Keratinocyte (primary cell): ENCODE results near the gene SAE1. TPM values are rescaled to one million over a fixed set of nuclear protein-coding genes. Genes with fewer than 3 reads are reported as not detected.

Experiments
- DNase-seq: peaks from one replicate; pipeline ENCODE4 v3.0.0-alpha.2; 2011; ENCODE audit warnings: low read depth, missing footprints, low spot score
- FAIRE-seq: peaks from 2 replicates; lab custom pipeline; 2011; peaks lifted over from hg19 to GRCh38; lab: Jason Lieb, UNC
- H2AFZ ChIP-seq: 2 replicates; pipeline ENCODE4 v1.6.0; 2012; ENCODE audit warnings: low read length, control low read depth, inconsistent platforms; ENCODE audit not compliant: control insufficient read depth
- H3K27ac ChIP-seq: 2 replicates; pipeline ENCODE4 v1.5.1; 2011; ENCODE audit warnings: low read length; ENCODE audit not compliant: control insufficient read depth, insufficient read depth
- H3K27me3 ChIP-seq: 3 replicates; pipeline ENCODE4 v1.6.0; 2011; ENCODE audit warnings: low read length; ENCODE audit not compliant: control insufficient read depth, insufficient read depth; ENCODE audit errors: extremely low read depth
- H3K36me3 ChIP-seq, 2 experiments: 2 replicates in 1 of 2; 3 replicates in 1 of 2; pipeline ENCODE4 v1.5.1; 2011; ENCODE audit warnings: low read length in 2 of 2, mild to moderate bottlenecking in 1 of 2; ENCODE audit not compliant: control insufficient read depth in 2 of 2, insufficient read depth in 2 of 2; ENCODE audit errors: extremely low read depth in 1 of 2
- H3K4me1 ChIP-seq: 3 replicates; pipeline ENCODE4 v1.5.1; 2011; ENCODE audit warnings: low read length; ENCODE audit not compliant: control insufficient read depth, insufficient read depth; ENCODE audit errors: extremely low read depth
- H3K4me2 ChIP-seq: 3 replicates; pipeline ENCODE4 v1.6.0; 2011; ENCODE audit warnings: low read depth, low read length; ENCODE audit not compliant: control insufficient read depth, insufficient read depth; ENCODE audit errors: extremely low read depth
- H3K4me3 ChIP-seq, 3 experiments: fragments of 200-600 bp in 1 of 3; sonication (generic) in 1 of 3; 2 replicates in 2 of 3; 3 replicates in 1 of 3; pipeline ENCODE4 v1.5.1; 2011 to 2016; ENCODE audit warnings: low read length in 3 of 3, mild to moderate bottlenecking in 3 of 3, control low read depth in 2 of 3, inconsistent platforms in 1 of 3, low read depth in 1 of 3, mixed read lengths in 1 of 3, mixed run types in 1 of 3, moderate library complexity in 1 of 3; ENCODE audit not compliant: control insufficient read depth in 2 of 3, insufficient read depth in 2 of 3; ENCODE audit errors: extremely low read depth in 1 of 3
- H3K79me2 ChIP-seq: 2 replicates; pipeline ENCODE4 v1.6.0; 2012; ENCODE audit warnings: low read length; ENCODE audit not compliant: control insufficient read depth, insufficient read depth
- H3K9ac ChIP-seq: 3 replicates; pipeline ENCODE4 v1.6.0; 2011; ENCODE audit warnings: low read length; ENCODE audit not compliant: control insufficient read depth, insufficient read depth; ENCODE audit errors: extremely low read depth
- H3K9me1 ChIP-seq: 3 replicates; pipeline ENCODE4 v1.6.0; 2011; ENCODE audit warnings: low read length; ENCODE audit not compliant: control insufficient read depth, insufficient read depth; ENCODE audit errors: extremely low read depth
- H3K9me3 ChIP-seq: 2 replicates; pipeline ENCODE4 v1.5.1; 2012; ENCODE audit warnings: low read depth, low read length; ENCODE audit not compliant: control insufficient read depth
- H4K20me1 ChIP-seq: 3 replicates; pipeline ENCODE4 v1.6.0; 2011; ENCODE audit warnings: low read length; ENCODE audit not compliant: control insufficient read depth, insufficient read depth; ENCODE audit errors: extremely low read depth
- EZH2 ChIP-seq: IDR thresholded peaks from one replicate; pipeline ENCODE4 v1.6.1; 2012; ENCODE audit warnings: inconsistent platforms, mild to moderate bottlenecking, low read length, moderate library complexity
- dilution Hi-C: fragments of 300-500 bp; cut with MboI; formaldehyde crosslinking; loops from one replicate; pipeline ENCODE4 v1.7.0; 2020; ENCODE audit warnings: low sequenced_read_pairs; ENCODE audit not compliant: extremely low pct_ligation_motif_present
- polyA plus RNA-seq, 5 experiments: library from polyadenylated mRNA; depleted of rRNA in 3 of 5; stranded (reverse) in 3 of 5; stranded (forward) in 1 of 5; unstranded in 1 of 5; fragments of >200 nt; gene quantifications; 1 replicate in 1 of 5; 2 replicates in 3 of 5; 3 replicates in 1 of 5; pipeline versions ENCODE4 v1.2.1 to v1.2.3, GENCODE V29; 2011 to 2012; ENCODE audit warnings: missing spikeins in 2 of 5, low read depth in 1 of 5, low replicate concordance in 1 of 5
- TF ChIP-seq, protein P1 (sequence below), 3 experiments: IDR thresholded peaks in 1 of 3; conservative IDR thresholded peaks in 1 of 3; optimal IDR thresholded peaks in 1 of 3; 2 replicates in 2 of 3; 3 replicates in 1 of 3; pipeline versions ENCODE3 to v1.5.1; 2011; ENCODE audit warnings: low read length in 3 of 3, mild to moderate bottlenecking in 3 of 3, moderate library complexity in 2 of 3, control low read depth in 1 of 3, inconsistent platforms in 1 of 3; ENCODE audit not compliant: insufficient read depth in 2 of 3; ENCODE audit errors: extremely low read depth in 1 of 3

The SAE1 gene
- polyA plus RNA-seq, 1 donor (not counting 4 experiments of a cell fraction or from before 2014, with no cell fraction given), result 102 TPM

DNA sequence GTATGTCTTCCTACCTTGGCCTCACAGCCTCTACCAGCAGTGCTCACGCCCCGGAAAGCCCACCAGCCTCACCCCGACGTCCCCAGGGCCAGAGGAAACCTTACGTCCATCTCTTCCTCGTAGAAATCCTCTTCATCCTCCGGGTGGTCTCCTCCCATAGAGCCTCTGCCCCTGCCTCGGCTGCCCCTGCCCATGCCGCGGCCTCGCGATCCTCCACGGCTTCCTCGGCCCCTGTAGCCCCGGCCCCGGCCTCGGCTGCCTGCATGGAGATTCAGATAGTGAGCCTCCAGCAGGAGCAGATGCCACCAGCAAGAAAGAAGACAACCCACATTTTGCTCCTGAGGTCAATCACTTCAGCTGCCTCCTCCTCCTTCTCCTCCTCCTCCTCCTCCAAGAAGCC lies 44.4 kb upstream of the SAE1 start:
- no peaks in the 10 kb centered on the region for H3K9me1 ChIP-seq
- no peak overlapping the region for H3K4me3 ChIP-seq
- no peaks in the 10 kb centered on the region for H3K79me2 ChIP-seq
- peaks cover 3% of the 10 kb centered on the region for H4K20me1 ChIP-seq
- peaks cover 40 to 42% of the 10 kb centered on the region in 2 experiments for H3K36me3 ChIP-seq
- H3K9me3 ChIP-seq, result no peaks in the 10 kb centered on the region
- dilution Hi-C loops, result no loop called here
- H3K9ac ChIP-seq, result no peak overlapping the region
- H3K4me2 ChIP-seq, result no peak overlapping the region
- no peaks in the 10 kb centered on the region for H3K27me3 ChIP-seq
- no peak overlapping the region for H3K27ac ChIP-seq
- H2AFZ ChIP-seq, result no peak overlapping the region
- DNase-seq, result no peak
- no peaks in the 10 kb centered on the region for H3K4me1 ChIP-seq
- TF ChIP-seq EZH2, result no peak
- TF ChIP-seq, protein P1, sequence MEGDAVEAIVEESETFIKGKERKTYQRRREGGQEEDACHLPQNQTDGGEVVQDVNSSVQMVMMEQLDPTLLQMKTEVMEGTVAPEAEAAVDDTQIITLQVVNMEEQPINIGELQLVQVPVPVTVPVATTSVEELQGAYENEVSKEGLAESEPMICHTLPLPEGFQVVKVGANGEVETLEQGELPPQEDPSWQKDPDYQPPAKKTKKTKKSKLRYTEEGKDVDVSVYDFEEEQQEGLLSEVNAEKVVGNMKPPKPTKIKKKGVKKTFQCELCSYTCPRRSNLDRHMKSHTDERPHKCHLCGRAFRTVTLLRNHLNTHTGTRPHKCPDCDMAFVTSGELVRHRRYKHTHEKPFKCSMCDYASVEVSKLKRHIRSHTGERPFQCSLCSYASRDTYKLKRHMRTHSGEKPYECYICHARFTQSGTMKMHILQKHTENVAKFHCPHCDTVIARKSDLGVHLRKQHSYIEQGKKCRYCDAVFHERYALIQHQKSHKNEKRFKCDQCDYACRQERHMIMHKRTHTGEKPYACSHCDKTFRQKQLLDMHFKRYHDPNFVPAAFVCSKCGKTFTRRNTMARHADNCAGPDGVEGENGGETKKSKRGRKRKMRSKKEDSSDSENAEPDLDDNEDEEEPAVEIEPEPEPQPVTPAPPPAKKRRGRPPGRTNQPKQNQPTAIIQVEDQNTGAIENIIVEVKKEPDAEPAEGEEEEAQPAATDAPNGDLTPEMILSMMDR (optimal IDR thresholded peaks at IDR 0.05 in 1 of 3, IDR thresholded peaks at IDR 0.05 in 1 of 3, conservative IDR thresholded peaks at IDR 0.05 in 1 of 3; ENCODE audit: extremely low read depth in 1 of 3, insufficient read depth in 2 of 3, low read length in 3 of 3), result no peak
- FAIRE-seq, result no peak

DNA sequence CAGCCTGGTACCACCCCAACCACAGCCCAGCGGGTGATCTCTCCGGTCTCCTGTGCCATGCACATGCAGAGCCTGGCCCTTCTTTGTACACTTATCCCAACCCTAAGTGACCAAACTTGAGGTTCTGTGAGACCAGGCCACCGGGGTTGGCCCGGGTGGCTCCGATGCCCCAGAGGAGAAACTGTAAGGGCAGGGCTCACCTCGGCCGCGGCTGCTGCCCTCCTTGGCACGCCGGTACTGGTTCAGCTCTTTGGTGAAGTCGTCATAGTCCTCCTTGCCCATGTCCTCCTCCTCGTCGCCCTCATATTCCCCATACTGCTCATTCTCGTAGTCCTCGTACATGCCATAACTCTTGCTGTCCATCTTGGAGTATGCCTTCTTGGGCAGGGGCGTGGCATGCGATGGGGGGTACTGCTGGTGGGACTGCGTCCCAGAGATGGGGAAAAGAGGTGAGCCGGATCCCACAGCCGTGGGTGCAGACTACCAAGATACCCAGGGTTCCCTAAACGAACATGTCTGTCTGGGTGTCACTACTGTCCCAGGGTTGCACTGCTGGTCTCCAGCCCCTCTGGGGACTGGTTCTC lies 40.8 kb upstream of the SAE1 start:
- H3K9me3 ChIP-seq, result no peaks in the 10 kb centered on the region
- H3K4me1 ChIP-seq, result no peaks in the 10 kb centered on the region
- no peak for FAIRE-seq
- dilution Hi-C loops, result no loop called here
- no peak overlapping the region for H3K4me2 ChIP-seq
- H3K9ac ChIP-seq, result no peak overlapping the region
- H3K4me3 ChIP-seq, result no peak overlapping the region
- no peak for DNase-seq
- H3K36me3 ChIP-seq, result peaks cover 26 to 45% of the 10 kb centered on the region in 2 experiments
- no peaks in the 10 kb centered on the region for H3K9me1 ChIP-seq
- H4K20me1 ChIP-seq, result peaks cover 3% of the 10 kb centered on the region
- no peak overlapping the region for H3K27ac ChIP-seq
- no peak overlapping the region for H2AFZ ChIP-seq
- no peak for TF ChIP-seq EZH2
- TF ChIP-seq, protein P1 (optimal IDR thresholded peaks at IDR 0.05 in 1 of 3, IDR thresholded peaks at IDR 0.05 in 1 of 3, conservative IDR thresholded peaks at IDR 0.05 in 1 of 3; ENCODE audit: extremely low read depth in 1 of 3, insufficient read depth in 2 of 3, low read length in 3 of 3), result no peak
- H3K27me3 ChIP-seq, result no peaks in the 10 kb centered on the region
- H3K79me2 ChIP-seq, result peaks cover 16% of the 10 kb centered on the region
